Stimulated activated CD4-positive, alpha-beta T cell treated with anti-CD3 and anti-CD28 coated beads, TNF-alpha, amount 100 ng/mL, for 48 hours (primary cell): Measurements from ENCODE around the gene WDFY4.

Source experiments
- DNase-seq, 3 donors: peaks; one replicate each; pipeline ENCODE4 v3.0.0-alpha.2; 2020; ENCODE audit warnings: low read depth in 3 of 3

WDFY4 gene

GRCh38 chr10:48745662-48746245 is 61.1 kb downstream of the WDFY4 start:
- no peak for DNase-seq

DNA sequence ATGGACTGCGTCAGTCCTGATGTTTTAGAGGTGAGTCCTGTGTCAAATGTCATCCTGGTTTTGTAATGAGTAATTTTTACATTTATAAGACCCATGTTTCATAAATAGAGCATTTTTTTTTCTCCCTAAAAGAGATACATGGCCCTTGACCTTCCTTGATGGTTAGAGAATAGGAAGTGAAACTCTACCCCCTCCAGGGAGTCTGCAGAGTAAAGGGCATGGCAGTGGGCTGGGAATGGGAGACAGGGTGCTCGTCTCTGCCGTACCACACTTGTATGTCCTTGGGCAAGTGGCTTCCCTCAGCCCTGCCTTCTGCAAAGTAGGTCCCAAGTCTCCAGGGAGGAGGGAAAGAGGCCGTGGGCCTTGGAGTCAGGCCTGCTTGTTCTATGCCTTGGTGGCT is 63.9 kb downstream of the WDFY4 start:
- DNase-seq: no peak

DNA sequence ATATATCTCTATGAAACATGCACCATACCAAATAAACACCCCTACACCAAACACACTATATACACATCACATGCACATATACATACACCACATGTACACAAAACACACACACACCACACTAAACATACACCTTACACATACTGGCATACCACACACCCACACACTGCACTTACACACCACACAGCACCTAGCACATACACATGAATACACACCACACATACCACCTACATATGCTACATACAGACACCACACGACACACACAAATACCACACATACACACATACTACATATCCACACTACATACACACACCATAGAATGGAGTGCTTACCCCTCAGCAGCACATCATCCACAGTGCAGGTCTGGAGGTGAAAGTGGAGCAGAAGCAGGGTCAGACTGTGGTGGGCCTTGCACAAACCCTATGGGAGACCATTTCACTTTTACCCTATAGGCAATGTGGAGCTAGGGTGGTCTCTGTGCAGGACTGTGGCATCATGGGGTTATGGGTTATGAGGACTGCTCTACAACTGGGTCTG is 64.6 kb downstream of the WDFY4 start:
- no peak for DNase-seq

GRCh38 chr10:48750019-48750418 is 65.3 kb downstream of the WDFY4 start:
- DNase-seq: no peak

GRCh38 chr10:48750991-48751390 is 66.3 kb downstream of the WDFY4 start:
- DNase-seq: no peak

DNA sequence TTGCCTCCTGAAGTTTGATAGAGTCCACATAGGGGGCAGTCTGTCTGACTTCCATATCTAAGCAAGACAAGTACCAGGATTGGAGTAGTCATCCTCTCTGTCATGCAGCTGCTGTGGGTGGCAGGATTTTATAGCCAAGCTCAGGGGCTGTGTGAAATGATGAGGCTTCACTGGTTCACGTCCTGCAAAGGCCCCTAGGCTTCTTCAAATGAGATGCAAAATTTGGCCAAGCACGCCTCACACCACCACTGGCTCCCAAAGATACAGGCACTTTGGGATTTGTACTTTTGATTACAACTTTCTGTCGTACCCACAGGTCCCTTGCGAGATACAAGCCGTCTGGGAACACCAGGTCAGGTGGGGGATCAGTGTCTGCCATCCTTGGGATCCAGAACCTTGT is 67.1 kb downstream of the WDFY4 start:
- no peak for DNase-seq

DNA sequence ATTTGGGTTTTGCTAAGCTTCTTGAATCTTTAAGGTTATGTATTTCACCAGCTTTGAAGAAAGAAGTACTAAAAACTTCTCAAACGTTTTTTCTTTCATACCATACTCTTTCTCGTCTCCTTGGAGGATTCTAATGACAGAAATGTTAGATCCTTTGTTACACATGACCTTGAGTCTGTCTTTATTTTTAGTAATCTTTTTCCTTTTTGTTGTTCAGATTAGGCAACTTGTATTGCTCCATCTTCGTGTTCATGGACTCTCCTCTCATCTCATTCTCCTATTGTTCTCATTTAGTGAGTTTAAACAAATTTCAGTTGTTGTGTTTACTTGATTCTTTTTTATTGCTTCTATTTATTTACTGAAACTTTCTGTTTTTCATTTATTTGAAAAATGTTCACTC is 73.7 kb downstream of the WDFY4 start:
- no peak for DNase-seq

GRCh38 chr10:48759113-48759901 is 74.6 kb downstream of the WDFY4 start:
- DNase-seq: no peak

DNA sequence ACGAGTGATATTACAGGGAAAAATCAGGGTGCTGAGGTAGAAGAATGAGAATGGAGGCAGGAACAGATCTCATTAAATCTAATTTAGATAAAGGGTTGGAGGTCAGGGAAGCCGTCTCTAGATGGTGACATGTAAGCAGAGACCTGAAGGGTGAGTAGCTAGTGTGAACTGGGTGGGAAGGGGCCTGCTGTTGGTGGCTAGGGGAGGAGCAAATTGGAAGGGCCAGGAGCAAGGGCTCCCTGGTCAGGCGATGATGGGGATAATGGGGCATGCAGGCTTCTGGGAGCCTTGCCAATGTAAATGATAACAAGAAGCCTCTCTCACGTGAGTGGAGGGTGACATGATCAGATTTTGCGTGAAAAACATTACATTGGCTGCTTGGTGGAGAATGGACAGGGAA is 76.3 kb downstream of the WDFY4 start:
- no peak for DNase-seq

DNA sequence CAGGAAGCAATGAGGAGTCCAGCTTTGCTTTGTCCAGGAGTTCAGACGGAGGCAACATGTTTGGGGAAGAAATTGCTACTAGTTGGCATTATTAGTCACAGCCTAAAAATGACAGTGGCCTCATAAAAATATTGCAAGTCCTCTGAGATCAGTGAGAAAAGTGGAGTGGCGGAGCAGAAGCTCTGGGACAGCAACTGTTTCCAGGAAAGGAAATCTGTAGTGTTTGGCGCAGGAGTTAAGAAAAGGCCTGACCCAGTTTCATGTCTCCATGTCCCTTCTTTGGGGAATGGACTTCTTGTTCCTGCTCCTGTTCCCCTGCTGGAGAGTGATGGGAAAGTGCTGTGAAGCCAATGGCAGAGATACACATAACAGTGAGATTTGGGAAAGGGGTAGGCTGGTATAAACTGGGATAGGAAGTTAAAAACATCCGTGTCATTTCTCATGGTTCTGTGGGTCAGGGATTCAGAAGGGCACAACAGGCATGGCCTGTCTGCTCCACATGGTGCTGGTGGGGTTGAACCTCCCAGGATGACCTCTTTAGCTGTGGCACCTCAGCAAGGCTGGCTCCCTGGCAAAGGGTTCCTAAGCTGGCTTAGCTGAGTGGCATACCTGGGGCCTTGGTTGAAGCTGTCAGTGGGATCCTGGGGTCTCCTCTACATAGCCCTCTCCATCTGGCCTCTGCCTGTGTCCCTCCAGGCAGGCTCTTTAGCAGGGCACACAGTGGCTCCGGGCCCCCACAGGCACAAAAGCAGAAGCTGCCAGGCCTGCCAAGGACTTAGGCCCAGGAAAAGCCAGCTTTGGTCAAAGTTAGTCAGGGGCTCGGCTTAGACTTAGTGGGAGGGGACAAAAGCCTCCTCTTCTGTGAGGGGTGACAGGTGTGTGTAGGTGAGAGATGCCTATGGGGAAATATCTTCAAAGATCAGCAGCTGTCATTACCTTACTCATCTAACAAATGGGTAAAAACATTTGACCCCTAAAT is 77.7 kb downstream of the WDFY4 start:
- DNase-seq: no peak

- DNase-seq: no peak
Measured at GRCh38 chr10:48763403-48763965, 78.8 kb downstream of the WDFY4 start.

DNA sequence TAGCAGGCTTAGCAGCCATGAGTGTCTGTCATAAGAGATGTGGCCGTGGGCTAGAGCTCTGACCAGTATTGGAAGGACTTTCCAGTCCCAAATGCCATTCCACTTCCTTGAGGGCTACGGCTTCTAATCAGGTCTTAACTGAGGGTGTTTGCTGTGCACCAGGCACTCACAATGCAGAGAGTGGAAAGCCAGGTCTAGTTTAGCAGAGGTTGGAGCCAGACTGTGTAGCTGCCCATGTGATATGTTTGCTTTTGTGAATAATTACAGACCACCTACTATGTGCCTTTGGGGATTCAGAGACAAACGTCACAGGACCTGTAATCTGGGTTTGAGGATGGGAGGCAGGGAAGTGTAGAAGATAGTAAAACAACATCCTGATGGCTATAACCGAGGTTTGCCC is 79.8 kb downstream of the WDFY4 start:
- no peak for DNase-seq

DNA sequence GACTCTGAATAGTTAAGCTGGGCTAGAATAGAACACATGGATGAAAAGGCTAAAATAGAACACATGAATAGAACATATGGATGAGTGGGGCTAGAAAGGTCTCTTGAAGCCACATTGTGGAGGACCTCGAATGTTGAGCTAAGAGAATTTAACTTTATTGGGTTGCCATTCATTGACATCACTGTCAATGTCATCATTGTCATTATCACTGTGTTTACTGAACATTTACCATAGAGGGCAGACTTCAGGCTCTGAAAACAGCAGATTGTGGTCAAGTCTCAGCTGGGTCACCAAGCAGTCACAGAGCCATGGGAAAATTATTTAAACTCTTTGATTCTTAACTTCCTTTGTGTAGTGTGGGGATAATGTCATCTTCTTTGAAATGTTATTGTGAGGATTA is 80.4 kb downstream of the WDFY4 start:
- no peak for DNase-seq

GRCh38 chr10:48765527-48765926 is 80.9 kb downstream of the WDFY4 start:
- DNase-seq: no peak

DNA sequence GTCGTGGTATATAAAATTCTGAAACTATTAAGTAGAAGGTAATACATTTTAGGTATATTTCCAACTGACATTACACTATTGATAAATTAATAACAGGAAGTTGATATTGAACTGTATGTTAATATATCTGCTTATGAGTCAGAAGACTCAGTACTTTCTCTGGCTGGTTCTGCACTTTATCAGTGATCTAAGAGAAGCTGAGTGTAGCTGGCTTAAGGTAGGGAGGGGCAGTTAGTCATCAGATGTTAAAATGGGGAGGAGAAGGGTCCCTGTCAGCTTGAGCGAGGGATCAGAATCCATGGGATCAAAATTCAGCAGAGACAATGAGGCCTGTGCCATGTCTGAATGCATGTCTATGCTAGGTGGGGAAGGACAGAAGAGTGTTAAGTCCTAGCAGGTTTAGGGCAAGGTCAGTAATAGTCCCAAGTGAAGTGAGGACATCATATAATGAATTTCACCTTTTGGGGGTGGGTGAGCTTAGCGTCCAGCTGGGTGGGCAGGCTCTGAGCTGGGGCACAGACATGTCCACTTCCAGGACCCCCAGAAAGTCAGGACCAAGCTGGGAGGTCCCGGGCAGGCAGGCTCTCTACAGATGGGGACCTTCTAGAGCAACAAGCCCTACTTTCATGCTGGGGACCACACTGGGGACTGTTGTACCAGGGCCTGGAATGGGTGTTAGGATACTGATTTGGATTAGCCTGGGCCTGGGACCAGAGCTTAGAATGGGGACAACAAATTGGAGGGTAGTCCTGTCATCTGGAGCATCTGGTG is 82.9 kb downstream of the WDFY4 start:
- no peak for DNase-seq

DNA sequence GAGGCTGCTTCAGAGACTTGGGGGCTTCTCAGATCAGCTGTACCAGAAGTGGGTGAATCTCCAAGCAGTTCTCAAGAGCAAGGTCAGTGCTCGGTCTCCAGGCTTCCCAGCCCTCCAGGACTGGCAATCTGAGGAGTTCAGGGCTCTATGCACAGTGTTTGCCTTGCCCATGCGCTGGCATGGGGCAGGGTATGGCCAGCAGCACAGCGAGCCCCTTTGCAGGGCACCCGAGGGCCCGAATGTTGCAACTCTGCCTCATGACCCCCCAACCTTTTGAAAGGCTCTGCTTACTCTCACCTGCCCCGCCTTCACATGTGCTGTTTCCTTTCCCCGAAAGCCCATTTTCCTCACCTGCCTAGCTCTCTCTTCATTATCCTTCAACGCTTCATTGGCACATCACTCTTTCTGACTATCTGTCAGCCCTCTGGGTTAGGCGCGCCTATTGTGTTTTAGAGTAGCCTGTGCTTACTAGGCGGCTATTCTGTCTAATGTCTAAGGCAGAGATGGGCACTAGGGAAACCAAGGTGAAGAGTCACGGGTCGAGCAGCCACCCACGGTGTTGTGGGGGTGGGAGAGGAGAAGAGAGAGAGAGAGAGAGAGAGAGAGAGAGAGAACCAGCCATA is 83.6 kb downstream of the WDFY4 start:
- DNase-seq: no peak

GRCh38 chr10:48768926-48769325 is 84.3 kb downstream of the WDFY4 start:
- DNase-seq: no peak

DNA sequence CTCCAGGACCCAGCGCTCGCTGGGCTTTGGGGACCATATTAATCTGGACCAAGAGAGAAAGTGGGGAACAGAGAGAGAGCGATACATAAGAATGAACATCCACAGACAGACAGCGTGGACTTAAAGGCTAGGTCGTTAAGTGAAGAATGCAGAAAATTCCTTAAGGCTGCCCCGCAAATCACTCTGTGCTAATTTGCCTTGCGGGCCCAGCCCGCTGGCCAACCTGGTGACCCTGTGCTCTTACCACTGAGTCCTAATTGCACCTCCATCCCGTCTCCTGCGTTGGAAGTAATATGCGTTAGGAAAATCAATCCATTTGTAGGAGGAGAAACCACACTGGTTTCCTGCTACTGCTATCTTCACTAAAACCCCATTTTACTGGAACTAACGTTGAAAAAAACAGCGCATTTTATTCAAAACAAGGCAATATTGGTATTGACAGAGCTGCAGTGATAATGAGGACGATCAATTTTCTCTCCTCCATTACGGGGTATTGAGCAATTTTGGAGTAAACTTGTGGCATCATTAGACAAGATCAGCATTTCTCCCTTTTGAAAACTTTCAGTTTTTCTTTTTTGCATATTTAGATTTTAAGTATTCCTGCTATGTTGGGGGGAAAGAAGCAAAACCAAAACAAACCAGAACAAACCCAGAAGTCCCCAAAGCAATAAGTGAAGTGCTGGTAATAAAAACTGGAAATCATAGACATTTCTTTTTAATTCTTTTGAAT is 85.2 kb downstream of the WDFY4 start:
- no peak for DNase-seq

- no peak for DNase-seq
Measured at GRCh38 chr10:48770561-48771089, 86.0 kb downstream of the WDFY4 start.

GRCh38 chr10:48771234-48771633 is 86.6 kb downstream of the WDFY4 start:
- no peak for DNase-seq
